HG02938 (cell line): ENCODE results near the gene AKNAD1.
"Not testable (repeated sequence)": the region's sequence is repeated elsewhere in the genome, so short reads cannot be mapped to it uniquely, and the experiment has no call there.

Source experiments
- ATAC-seq: cut with Tn5 transposase; IDR thresholded peaks from one replicate; pipeline ENCODE4 v1.9.1; 2021; ENCODE audit warnings: mild to moderate bottlenecking, moderate library complexity; ENCODE audit not compliant: unreplicated experiment

AKNAD1 gene

GRCh38 chr1:108856994-108857393 lies at the start of gene AKNAD1:
Gene AKNAD1, minus strand, starts transcription at chr1:108857094. Its CDS starts 4,430 bp downstream, at chr1:108852664.
- no peak for ATAC-seq

DNA sequence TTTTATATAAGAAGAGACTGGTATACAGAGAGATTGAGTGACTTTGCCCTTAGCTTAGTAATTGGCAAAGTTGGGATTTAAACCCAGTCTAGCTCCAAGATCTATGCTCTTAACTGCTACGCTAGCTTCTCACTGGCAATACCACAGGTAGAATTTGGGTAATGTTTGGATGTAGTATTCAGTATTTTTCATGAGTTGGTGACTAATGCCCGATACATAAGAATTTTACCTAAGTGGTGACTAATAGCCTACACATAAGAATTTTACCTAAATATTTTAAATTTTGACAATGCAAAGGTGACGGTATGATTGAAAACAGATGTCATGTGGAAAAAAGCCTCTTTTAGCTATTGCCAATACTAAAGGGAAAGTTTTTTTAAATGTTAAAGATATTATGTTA lies 44.2 kb upstream of the AKNAD1 start:
- ATAC-seq: no peak

GRCh38 chr1:108897865-108898720 lies 41.2 kb upstream of the AKNAD1 start:
- peak; percentile 70 for ATAC-seq

GRCh38 chr1:108896146-108897145 lies 39.6 kb upstream of the AKNAD1 start:
- no peak for ATAC-seq

- ATAC-seq: no peak
Observed at GRCh38 chr1:108893141-108893530, 36.2 kb upstream of the AKNAD1 start.

- ATAC-seq: no peak
Observed at GRCh38 chr1:108892356-108893140, 35.7 kb upstream of the AKNAD1 start.

DNA sequence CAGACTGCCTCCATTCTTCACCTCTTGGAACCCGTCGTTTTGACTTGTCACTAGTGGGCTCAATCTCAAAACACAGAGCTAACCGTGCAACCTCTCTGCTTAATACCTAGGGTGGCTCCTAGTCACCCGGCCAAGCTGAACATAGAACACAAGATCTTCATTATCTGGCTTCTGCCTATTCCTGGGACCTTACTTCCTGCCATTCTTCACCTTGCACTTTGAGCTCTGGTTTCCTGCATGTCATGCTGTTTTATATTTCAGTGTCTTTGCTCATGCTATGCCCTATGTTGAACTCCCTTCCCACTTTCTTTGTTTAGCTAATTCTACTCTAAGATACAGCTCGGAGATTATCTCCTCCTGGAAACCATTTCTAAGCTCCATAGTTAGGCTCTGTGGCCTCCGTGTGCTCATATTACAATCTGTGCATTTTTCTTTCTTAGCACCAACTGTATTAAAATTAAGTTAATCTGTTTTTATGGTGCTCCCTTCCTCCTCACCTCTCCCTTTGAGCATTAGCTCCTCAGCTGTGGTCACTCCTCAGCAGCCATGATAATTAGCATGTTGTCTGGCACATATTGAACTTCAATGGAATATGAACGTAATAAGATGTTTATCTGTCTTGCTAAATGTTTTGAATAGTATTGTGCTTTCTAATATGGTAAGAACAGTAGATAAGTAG lies 33.0 kb upstream of the AKNAD1 start:
- no peak for ATAC-seq

DNA sequence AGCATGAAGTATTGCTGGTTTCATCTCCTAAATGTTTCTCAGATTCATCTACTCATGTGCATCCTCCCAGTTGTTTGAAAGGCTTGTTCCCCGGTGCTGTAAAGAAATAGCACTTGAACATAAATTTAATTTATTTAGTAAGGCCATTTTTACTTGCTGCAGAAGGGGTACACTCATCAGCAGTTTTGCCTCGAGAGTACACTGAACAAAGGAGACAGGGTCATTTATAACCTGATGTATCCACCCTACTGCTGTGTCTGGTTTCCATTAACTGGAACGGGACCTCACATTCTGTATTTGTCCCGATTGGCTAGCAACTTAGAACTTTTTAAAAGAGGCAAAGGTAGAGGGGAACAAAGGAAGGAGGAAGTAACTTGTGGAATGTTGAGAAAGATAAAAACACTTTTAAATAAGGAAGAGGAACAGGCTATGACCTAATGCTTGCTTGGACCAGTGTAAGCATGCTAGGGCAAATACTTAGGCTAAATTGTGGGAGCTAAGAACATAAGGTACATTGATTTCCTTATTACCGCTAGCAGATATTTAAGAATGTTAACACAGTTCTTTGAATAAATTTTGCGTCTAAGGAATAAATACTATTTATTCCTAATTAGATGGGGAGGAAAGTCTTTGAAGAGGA lies 32.2 kb upstream of the AKNAD1 start:
- ATAC-seq: not testable (repeated sequence)

- no peak for ATAC-seq
Observed at GRCh38 chr1:108886292-108886691, 29.4 kb upstream of the AKNAD1 start.

DNA sequence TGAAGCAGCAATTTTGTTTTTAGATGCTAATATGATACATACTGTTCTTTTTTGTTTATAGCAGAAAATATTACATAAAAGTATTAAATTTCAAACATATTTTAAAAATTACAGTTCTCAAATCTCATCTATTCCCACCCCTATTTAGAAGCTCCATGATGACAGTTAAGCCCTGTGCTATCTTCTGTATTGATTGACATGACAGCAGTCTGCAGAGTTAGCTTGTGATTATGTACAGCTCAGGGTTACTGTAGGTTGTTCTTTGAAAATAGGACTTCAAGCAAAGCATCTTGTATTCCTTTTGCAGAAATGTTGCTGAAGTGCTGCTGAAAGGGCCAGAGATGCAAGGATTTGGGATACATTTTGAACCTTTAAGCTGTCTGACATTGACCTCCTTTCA lies 28.1 kb upstream of the AKNAD1 start:
- no peak for ATAC-seq

DNA sequence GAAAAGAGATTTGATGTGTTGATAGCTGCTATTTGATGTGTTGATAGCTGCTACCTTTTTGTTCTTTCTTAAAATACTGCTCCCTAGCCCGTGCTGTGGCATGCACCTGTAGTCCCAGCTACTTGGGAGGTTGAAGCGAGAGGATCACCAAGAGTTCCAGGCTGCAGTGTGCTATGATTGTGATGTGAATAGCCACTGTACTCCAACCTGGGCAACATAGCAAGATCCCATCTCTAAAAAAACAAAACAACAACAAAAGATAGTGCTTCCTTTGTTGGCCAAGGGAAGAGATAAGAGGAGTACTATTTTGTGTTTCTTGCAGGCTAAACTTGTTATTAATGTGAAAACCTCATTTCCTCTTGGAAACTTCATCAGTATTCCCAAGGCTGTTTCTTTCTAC lies 25.9 kb upstream of the AKNAD1 start:
- ATAC-seq: no peak

- no peak for ATAC-seq
Observed at GRCh38 chr1:108881369-108881768, 24.5 kb upstream of the AKNAD1 start.

- no peak for ATAC-seq
Observed at GRCh38 chr1:108880850-108881249, 24.0 kb upstream of the AKNAD1 start.

GRCh38 chr1:108878678-108879077 lies 21.8 kb upstream of the AKNAD1 start:
- no peak for ATAC-seq

DNA sequence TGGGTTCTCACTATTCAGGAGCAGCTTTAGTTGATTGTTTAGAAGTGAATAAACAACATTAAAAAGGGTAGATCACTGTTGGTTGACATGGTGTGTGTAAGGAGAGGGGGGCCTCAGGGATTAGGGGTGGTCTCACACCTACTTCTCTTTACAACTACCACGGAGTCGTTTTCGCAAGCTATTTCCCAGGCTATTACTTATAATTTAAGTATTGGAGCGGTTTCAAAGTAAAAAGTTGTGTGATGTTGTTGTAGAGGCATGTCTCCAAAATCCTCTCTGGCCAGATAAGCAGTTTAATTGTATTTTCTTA lies 21.2 kb upstream of the AKNAD1 start:
- ATAC-seq: no peak

DNA sequence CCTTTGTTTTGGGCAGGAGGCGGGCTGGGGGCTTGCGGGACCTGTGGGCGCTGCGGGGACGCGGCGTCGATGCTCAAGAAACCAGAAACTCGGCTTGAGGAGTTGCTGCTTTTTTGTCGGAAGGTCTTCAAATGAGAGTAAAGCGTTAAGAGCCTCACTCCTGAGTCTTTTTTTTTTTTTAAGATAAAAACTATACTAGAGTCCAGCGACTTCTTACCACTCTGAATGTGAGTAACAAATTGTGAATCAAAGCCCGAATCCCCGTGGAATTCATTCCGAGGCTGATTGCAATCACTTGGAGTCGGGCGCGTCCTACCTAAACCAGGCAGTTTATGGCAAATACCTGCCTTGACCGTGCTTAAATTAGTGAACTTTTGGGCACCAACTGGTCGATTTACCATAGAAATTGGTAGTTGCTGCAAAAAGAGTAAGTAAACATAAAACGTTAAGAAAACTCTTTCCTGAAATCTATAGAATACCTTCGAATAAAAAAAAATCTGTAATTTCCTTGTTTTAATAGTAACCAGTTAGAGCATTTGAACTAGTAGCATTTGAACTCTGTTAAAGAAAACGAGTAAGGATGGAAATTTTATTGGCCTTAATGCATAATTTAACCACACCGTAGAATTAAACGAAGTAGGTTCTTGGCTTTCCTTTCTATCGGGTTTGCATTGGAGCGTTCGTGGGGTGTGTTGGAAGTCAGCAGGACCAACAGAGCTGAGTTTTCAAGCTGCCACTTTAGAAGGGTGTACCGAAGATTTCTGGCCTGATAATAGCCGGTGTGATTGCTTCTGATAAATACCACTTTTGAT lies 20.7 kb upstream of the AKNAD1 start:
- ATAC-seq: no peak

DNA sequence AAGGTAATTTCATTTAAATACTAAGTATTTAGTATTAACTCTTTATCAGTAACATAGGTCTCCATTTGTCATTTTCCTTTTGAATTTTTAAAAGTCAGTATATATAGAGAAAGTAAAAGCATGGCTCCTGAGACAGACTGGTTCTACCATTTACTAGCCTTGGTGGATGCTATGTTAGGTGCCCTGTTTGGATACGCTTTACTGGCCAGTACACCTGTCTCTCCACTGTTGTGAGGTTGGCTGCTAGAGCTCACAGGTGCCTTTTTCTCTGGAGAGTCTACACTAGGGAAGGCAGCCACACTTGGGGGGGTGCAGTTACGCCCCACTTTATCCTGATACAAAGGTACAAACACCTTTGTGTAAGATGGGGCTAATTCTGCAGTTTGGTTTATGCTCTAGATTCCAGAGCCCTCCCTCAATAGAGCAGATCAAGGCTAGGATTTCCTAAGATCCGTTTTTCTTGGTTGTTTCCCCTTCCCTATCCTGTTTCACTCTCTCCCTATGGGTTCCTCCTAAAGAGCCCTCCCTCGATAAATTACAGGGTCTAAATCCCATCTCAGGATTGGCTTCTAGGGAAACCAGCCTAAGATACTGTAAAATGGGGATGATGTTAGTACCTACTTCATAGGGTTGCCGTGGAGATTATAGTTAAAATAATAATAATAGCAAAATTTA lies 14.3 kb upstream of the AKNAD1 start:
- no peak for ATAC-seq

DNA sequence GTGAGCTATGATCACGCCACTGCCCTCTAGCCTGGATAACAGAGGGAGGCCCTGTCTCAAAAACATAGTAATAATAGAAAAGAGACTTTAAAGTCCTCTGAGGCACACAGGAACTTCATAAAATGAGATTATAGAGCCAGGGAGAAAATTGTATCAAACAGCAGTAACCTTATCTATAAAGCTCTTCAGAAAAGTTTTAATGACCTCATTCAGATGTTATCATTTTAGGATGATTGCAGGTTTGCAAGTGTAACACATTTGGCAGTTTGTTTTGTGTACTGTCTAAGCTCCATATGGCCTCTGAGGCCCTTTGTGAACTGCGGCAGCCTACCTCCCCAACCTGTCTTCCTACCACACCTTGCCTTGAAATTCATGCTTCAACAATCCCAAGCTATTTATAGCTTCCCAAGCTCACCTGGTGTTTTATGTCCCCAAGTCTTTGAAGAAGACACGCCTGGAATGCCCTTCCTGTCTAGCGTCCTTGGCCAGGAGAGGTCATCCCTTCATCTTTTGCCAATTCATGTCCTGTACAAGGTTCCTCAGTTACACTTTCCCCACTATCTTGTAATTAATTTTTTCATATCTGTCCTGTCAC lies 8.5 kb upstream of the AKNAD1 start:
- no peak for ATAC-seq
